IMR-90 (cell line): ENCODE results near the gene DYNLT3. TPM values are rescaled to one million over a fixed set of nuclear protein-coding genes. Genes with fewer than 3 reads are reported as not detected.

ENCODE experiments used
- ATAC-seq: fragments of 200-7000 bp; cut with Tn5 transposase; 2 replicates; pipeline ENCODE4 v1.9.1; 2020; ENCODE audit warnings: low read depth, mild to moderate bottlenecking, moderate library complexity
- BruUV-seq: library from RNA; stranded (reverse); fragments of 400-500 nt; replicated peaks from 2 replicates; lab custom pipeline; 2021; lab: Mats Ljungman, UMichigan
- CTCF ChIA-PET: fragments of 300-600 bp; formaldehyde crosslinking; extraction: SDS; loops from one replicate; lab custom pipeline; 2021; ENCODE audit warnings: antibody characterized with exemption; lab: Yijun Ruan, JAX
- POLR2A ChIA-PET: fragments of 300-600 bp; sonication (Branson Sonifier 250); formaldehyde crosslinking; loops from one replicate; lab custom pipeline; 2022; ENCODE audit warnings: antibody characterized with exemption; ENCODE audit not compliant: unreplicated experiment; lab: Charles Lee
- DNase-seq: peaks from one replicate; pipeline ENCODE4 v3.0.0; 2013
- H2AFZ ChIP-seq: replicated peaks from 2 replicates; pipeline ENCODE3; 2013; ENCODE audit warnings: low read length, mild to moderate bottlenecking; ENCODE audit not compliant: poor library complexity
- H2AK5ac ChIP-seq: 2 replicates; pipeline ENCODE4 v1.6.1; 2013; ENCODE audit warnings: low read depth, low read length, inconsistent platforms
- H2AK9ac ChIP-seq: replicated peaks from 2 replicates; pipeline ENCODE3; 2013; ENCODE audit warnings: mild to moderate bottlenecking, low read depth, low read length, moderate library complexity; ENCODE audit not compliant: poor library complexity
- H2BK120ac ChIP-seq: 2 replicates; pipeline ENCODE4 v1.6.1; 2013; ENCODE audit warnings: low read depth, low read length, inconsistent platforms
- H2BK15ac ChIP-seq: 3 replicates; pipeline ENCODE4 v1.6.1; 2013; ENCODE audit warnings: low read depth, low read length, inconsistent platforms
- H2BK20ac ChIP-seq: 2 replicates; pipeline ENCODE4 v1.6.1; 2013; ENCODE audit warnings: low read depth, mild to moderate bottlenecking, inconsistent platforms, low read length, moderate library complexity
- H2BK5ac ChIP-seq: 2 replicates; pipeline ENCODE4 v1.6.1; 2013; ENCODE audit warnings: mild to moderate bottlenecking, low read depth, low read length, inconsistent platforms; ENCODE audit not compliant: poor library complexity, severe bottlenecking
- H3K14ac ChIP-seq: replicated peaks from 2 replicates; pipeline ENCODE4 v1.6.1; 2013; ENCODE audit warnings: low read depth, low read length, inconsistent platforms
- H3K18ac ChIP-seq: 2 replicates; pipeline ENCODE4 v1.6.1; 2013; ENCODE audit warnings: low read depth, low read length, control low read depth
- H3K23ac ChIP-seq: 2 replicates; pipeline ENCODE4 v1.6.1; 2013; ENCODE audit warnings: low read depth, low read length, inconsistent platforms
- H3K27ac ChIP-seq: 2 replicates; pipeline ENCODE4 v1.5.1; 2013; ENCODE audit warnings: mild to moderate bottlenecking, control low read depth, low read length; ENCODE audit not compliant: insufficient read depth
- H3K27me3 ChIP-seq: 2 replicates; pipeline ENCODE4 v1.6.1; 2013; ENCODE audit warnings: low read length; ENCODE audit not compliant: control insufficient read depth, insufficient read depth
- H3K36me3 ChIP-seq: 2 replicates; pipeline ENCODE4 v1.6.1; 2013; ENCODE audit warnings: low read length, mixed read lengths; ENCODE audit not compliant: control insufficient read depth, insufficient read depth
- H3K4ac ChIP-seq: 2 replicates; pipeline ENCODE4 v1.6.1; 2013; ENCODE audit warnings: low read depth, low read length, inconsistent platforms
- H3K4me1 ChIP-seq: 2 replicates; pipeline ENCODE4 v1.6.1; 2013; ENCODE audit warnings: low read length, mixed read lengths; ENCODE audit not compliant: control insufficient read depth, insufficient read depth
- H3K4me2 ChIP-seq: 2 replicates; pipeline ENCODE4 v1.6.1; 2013; ENCODE audit warnings: low read depth, mild to moderate bottlenecking, control low read depth, low read length, moderate library complexity
- H3K4me3 ChIP-seq: 2 replicates; pipeline ENCODE4 v1.5.1; 2013; ENCODE audit warnings: low read depth, mild to moderate bottlenecking, control low read depth, low read length, moderate library complexity; ENCODE audit not compliant: insufficient read depth
- H3K56ac ChIP-seq: 2 replicates; pipeline ENCODE4 v1.6.1; 2013; ENCODE audit warnings: low read length, inconsistent platforms; ENCODE audit not compliant: insufficient read depth; ENCODE audit errors: extremely low read depth
- H3K79me1 ChIP-seq, 2 experiments: 2 replicates each; pipeline ENCODE4 v1.6.1; 2013; ENCODE audit warnings: low read length in 2 of 2, inconsistent platforms in 1 of 2, low read depth in 1 of 2
- H3K9ac ChIP-seq: 2 replicates; pipeline ENCODE4 v1.6.1; 2013; ENCODE audit warnings: low read depth, low read length, control low read depth
- H3K9me1 ChIP-seq: 2 replicates; pipeline ENCODE4 v1.6.1; 2013; ENCODE audit warnings: low read length, inconsistent platforms; ENCODE audit not compliant: insufficient read depth
- H3K9me3 ChIP-seq: 2 replicates; pipeline ENCODE4 v1.6.1; 2013; ENCODE audit warnings: low read length; ENCODE audit not compliant: control insufficient read depth, insufficient read depth
- H4K20me1 ChIP-seq: 2 replicates; pipeline ENCODE4 v1.6.1; 2013; ENCODE audit warnings: low read length, inconsistent platforms; ENCODE audit not compliant: insufficient read depth
- H4K5ac ChIP-seq: 2 replicates; pipeline ENCODE4 v1.6.1; 2013; ENCODE audit warnings: mild to moderate bottlenecking, low read depth, low read length, control low read depth
- H4K8ac ChIP-seq, 2 experiments: 2 replicates each; pipeline ENCODE4 v1.6.1; 2013; ENCODE audit warnings: low read depth in 2 of 2, low read length in 2 of 2, control low read depth in 1 of 2, inconsistent platforms in 1 of 2
- H4K91ac ChIP-seq: 2 replicates; pipeline ENCODE4 v1.6.1; 2013; ENCODE audit warnings: low read depth, low read length, inconsistent platforms; ENCODE audit not compliant: insufficient read depth
- FOS ChIP-seq: fragments of 150-350 bp; IDR thresholded peaks from 2 replicates; pipeline ENCODE4 v1.6.1; 2016; ENCODE audit warnings: low read depth, low read length
- MAFK ChIP-seq: IDR thresholded peaks from 2 replicates; pipeline ENCODE4 v1.6.1; 2012; ENCODE audit warnings: low read depth, low read length, improper control_type of control experiment
- whole genome bisulfite sequencing, 2 experiments: methylation state at CpG; one replicate each; pipeline versions ENCODE4 v1.1.5 to v1.1.7; 2013; ENCODE audit warnings: missing lambda C conversion rate in 2 of 2; ENCODE audit not compliant: insufficient read length in 1 of 2; ENCODE audit errors: extremely low coverage in 2 of 2; 5-methylcytosine and 5-hydroxymethylcytosine counted together
- dilution Hi-C: fragments of 300-500 bp; cut with HindIII; formaldehyde crosslinking; loops from one replicate; pipeline ENCODE4 v1.14.3; 2018; ENCODE audit warnings: low sequenced_read_pairs; ENCODE audit not compliant: unreplicated experiment
- in situ Hi-C: fragments of 300-500 bp; cut with MboI; formaldehyde crosslinking; loops from 3 replicates; pipeline ENCODE4 v1.14.3; 2019; ENCODE audit warnings: low sequenced_read_pairs, inconsistent platforms, mixed read lengths
- intact Hi-C: fragments of 100-400 bp; cut with micrococcal nuclease; formaldehyde crosslinking; loops from 2 replicates; pipeline ENCODE4 v1.10.0; 2022
- polyA plus RNA-seq, 3 experiments: library from polyadenylated mRNA; depleted of rRNA; stranded (reverse); fragments of >200 nt; gene quantifications; 2 replicates each; pipeline ENCODE4 v1.2.3, GENCODE V29; 2012; ENCODE audit warnings: low replicate concordance in 1 of 3
- total RNA-seq: library from RNA; depleted of rRNA; stranded (reverse); fragments of >200 nt; gene quantifications from 2 replicates; pipeline ENCODE4 v1.2.3, GENCODE V29; 2012

DYNLT3 gene
- total and polyA plus RNA-seq, 2 of the 4 experiments (the other 2 are of a cell fraction) = 15.7 to 18.8 TPM

DNA sequence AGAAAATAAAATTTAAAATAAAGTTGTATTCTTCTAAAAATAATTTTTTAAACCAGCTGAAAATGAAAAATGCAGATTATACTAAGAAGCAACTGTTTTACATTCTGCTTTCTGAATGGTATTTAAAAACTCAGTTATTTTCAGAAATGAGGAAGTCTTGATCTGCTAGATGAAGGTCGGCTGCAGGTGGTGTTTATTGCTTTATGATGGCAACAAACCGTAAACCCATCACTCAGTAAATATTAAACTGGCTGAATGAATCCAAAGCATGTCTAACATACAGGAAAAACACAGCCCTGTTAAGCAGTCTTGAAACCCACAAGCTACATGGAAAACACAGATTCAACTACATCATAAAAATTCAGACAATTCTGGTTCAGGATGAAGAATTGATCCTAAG is 29.3 kb downstream of the DYNLT3 start:
- no peak overlapping the region for H4K91ac ChIP-seq
- H3K79me1 ChIP-seq = no peaks in the 10 kb centered on the region
- no peak overlapping the region for H2BK5ac ChIP-seq
- no peak overlapping the region for H3K4me3 ChIP-seq
- H3K56ac ChIP-seq = no peak overlapping the region
- no peak overlapping the region for H2BK20ac ChIP-seq
- no peak overlapping the region for H2BK15ac ChIP-seq
- H2AFZ ChIP-seq = no peak overlapping the region
- H4K5ac ChIP-seq = no peak overlapping the region
- dilution Hi-C loops = no loop called here
- in situ Hi-C loops = no loop called here
- ChIA-PET CTCF (interaction anchor here (1.9 kb wide), 1 partner anchor 12 kb away, joined by 4 read pairs; no protein-coding TSS in a partner anchor), POLR2A (no interaction called here)
- intact Hi-C loops = no loop called here
- H3K4ac ChIP-seq = no peak overlapping the region
- ATAC-seq (no peak), DNase-seq (no peak)
- TF ChIP-seq MAFK (no peak), FOS (no peak)
- H3K23ac ChIP-seq = no peak overlapping the region
- H2AK9ac ChIP-seq = no peak overlapping the region
- H3K4me2 ChIP-seq = no peak overlapping the region
- H4K20me1 ChIP-seq = no peaks in the 10 kb centered on the region
- no CpG with 5 or more reads among the region's 2 CpGs for WGBS, 2 experiments
- no peaks in the 10 kb centered on the region for H3K36me3 ChIP-seq
- H3K27ac ChIP-seq = no peak overlapping the region
- no peaks in the 10 kb centered on the region for H3K9me1 ChIP-seq
- no peak overlapping the region for H4K8ac ChIP-seq
- no peaks in the 10 kb centered on the region for H3K4me1 ChIP-seq
- H3K9me3 ChIP-seq = no peaks in the 10 kb centered on the region
- H2AK5ac ChIP-seq = no peak overlapping the region
- H2BK120ac ChIP-seq = no peak overlapping the region
- no peak overlapping the region for H3K14ac ChIP-seq
- H3K9ac ChIP-seq = no peak overlapping the region
- H3K27me3 ChIP-seq = peaks cover 9% of the 10 kb centered on the region
- no TSS peak for BruUV-seq
- H3K18ac ChIP-seq = no peak overlapping the region
